ENCODE measurements around the gene AIM2.
"Not testable (repeated sequence)": the region's sequence is repeated elsewhere in the genome, so short reads cannot be mapped to it uniquely, and the experiment has no call there.

Gene AIM2, protein sequence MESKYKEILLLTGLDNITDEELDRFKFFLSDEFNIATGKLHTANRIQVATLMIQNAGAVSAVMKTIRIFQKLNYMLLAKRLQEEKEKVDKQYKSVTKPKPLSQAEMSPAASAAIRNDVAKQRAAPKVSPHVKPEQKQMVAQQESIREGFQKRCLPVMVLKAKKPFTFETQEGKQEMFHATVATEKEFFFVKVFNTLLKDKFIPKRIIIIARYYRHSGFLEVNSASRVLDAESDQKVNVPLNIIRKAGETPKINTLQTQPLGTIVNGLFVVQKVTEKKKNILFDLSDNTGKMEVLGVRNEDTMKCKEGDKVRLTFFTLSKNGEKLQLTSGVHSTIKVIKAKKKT

DNA sequence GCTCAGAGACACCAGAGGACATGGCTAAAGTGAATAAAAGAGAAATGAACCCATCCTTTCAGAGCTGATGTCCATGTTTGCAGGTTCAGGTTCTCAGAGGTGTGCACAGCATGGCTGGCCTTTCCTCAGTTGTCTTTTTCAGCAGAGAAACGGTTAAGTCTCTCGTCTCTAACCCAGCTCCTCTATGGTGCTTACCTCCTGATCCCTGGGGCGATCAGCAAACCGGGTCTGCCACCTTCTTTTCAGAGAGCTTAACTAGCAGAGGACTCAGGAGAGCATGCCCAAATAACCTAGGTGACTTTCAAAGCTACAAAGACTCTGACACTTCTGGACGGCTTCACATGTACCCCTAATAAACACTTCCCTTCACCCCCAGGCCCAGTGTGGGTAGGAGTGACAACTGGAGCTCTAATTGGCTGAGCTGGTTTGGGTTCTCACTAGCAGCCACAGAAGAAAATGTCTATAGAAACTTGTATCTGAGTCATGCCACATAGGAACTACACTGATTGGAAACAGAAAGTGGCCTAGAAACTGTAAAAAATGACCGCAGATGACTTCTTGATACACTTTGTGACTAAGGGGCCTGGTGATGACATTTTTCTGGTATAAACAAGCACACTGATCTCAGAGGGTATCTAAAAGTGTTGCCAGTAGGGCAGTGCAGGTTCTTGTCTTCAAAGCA is at the start of gene AIM2:
TSS of gene AIM2 (minus strand) at position 329 of the 682 bp plus-strand sequence. CDS start 3,267 bp downstream, outside the sequence.
- TF ChIP-seq, protein P1, sequence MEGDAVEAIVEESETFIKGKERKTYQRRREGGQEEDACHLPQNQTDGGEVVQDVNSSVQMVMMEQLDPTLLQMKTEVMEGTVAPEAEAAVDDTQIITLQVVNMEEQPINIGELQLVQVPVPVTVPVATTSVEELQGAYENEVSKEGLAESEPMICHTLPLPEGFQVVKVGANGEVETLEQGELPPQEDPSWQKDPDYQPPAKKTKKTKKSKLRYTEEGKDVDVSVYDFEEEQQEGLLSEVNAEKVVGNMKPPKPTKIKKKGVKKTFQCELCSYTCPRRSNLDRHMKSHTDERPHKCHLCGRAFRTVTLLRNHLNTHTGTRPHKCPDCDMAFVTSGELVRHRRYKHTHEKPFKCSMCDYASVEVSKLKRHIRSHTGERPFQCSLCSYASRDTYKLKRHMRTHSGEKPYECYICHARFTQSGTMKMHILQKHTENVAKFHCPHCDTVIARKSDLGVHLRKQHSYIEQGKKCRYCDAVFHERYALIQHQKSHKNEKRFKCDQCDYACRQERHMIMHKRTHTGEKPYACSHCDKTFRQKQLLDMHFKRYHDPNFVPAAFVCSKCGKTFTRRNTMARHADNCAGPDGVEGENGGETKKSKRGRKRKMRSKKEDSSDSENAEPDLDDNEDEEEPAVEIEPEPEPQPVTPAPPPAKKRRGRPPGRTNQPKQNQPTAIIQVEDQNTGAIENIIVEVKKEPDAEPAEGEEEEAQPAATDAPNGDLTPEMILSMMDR (IDR thresholded peaks at IDR 0.05; ENCODE audit: low read depth, low read length, missing control alignments), result no peak
- DNase-seq (ENCODE audit: low read depth), result peak; percentile 93
- H3K4me3 ChIP-seq (ENCODE audit: low read depth, low read length), result peak within 1 kb of the TSS; percentile 90

DNA sequence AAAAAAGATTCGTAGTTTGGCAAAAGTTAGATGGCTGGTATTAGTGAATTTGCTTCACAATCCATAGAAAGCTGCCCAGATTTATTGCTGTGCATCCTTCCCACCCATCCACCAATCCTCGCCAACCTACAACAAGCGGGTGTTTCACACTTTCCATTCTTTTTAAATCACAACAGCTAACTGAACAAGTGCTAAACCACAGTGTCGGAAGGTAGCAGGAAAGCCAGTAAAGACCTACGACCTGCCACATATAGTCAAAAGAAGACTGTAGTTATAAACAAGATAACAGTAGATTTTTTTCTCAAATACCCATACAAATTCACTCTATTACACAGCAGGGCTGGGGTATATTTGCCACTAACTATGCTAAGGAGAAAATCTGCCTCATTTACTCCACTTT is 47.0 kb upstream of the AIM2 start:
- DNase-seq (ENCODE audit: low read depth), result no peak
- TF ChIP-seq, protein P1 (IDR thresholded peaks at IDR 0.05; ENCODE audit: low read depth, low read length, missing control alignments), result no peak

DNA sequence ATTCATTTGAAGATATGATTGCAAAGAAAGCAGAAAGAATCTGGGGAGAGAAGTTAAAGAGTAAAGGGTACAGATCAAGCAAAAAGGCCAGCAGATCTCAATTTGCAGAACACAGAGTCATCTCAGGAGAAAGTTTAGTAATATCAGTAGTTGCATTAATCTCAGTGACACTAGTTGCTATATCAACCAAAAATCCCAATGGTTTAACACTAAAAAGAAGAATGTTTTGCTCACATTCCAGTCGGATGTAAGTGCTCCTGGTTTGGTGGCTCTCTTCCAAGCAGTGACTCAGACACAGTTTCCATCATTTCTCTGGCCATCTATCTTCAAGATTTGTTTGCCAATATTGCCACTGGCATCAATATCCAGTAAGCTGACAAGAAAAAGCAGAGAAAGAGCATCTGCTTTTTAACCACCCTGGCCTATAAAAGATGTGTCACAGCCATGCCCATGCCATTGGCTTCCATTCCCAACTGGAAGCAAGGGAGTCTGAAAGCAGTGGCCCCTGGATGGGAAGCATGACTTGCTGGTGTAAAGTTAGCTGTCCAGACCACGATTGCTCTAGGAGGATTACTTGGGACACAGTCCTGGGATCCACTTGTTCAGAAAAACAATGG is 45.5 kb upstream of the AIM2 start:
- no peak overlapping the region for H3K4me3 ChIP-seq (ENCODE audit: low read depth, low read length)
- TF ChIP-seq, protein P1 (IDR thresholded peaks at IDR 0.05; ENCODE audit: low read depth, low read length, missing control alignments), result no peak
- DNase-seq (ENCODE audit: low read depth), result no peak

More for the DNA sequence above, 47.0 kb upstream of the AIM2 start:
- no peak overlapping the region for H3K4me3 ChIP-seq (ENCODE audit: low read depth, low read length)

DNA sequence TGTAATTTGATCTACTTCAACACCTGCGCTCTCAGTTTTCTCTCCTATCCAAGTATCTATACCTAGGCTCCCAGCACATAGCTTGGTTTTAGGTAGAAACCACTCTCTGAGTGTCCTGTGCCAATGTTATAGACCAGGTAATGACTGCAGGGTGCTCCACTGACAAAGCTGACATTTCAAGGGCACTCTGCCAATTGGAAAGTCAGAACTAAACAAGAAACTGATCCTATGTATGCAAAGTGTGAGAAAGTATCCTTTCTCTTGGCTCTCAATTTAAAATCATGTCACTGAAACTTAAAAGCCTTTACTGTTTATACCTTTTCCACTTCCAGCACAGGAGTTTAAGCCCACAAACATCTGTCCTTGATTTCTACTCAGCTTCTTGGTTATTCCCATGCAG is 45.0 kb upstream of the AIM2 start:
- no peak overlapping the region for H3K4me3 ChIP-seq (ENCODE audit: low read depth, low read length)
- no peak for DNase-seq (ENCODE audit: low read depth)
- TF ChIP-seq, protein P1 (IDR thresholded peaks at IDR 0.05; ENCODE audit: low read depth, low read length, missing control alignments), result no peak

DNA sequence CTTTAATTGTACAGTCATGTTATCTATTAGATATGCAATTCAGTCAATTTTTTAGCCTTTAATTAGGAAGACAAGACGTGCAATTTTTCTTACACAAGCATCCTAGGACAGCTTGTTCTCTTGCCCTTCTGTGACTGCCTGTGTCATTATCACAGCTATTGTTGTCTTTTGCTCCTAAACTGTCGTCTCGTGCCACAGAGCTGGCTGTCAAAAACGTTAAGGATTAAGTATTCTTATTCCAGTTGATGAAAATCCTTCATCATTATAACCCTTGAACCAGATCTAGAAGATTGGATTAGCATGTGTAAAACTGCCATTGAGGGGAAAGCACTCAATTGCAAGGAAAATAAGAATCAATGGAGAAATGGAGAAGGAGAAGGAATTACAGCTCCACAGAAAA is 43.8 kb upstream of the AIM2 start:
- TF ChIP-seq, protein P1 (IDR thresholded peaks at IDR 0.05; ENCODE audit: low read depth, low read length, missing control alignments), result no peak

DNA sequence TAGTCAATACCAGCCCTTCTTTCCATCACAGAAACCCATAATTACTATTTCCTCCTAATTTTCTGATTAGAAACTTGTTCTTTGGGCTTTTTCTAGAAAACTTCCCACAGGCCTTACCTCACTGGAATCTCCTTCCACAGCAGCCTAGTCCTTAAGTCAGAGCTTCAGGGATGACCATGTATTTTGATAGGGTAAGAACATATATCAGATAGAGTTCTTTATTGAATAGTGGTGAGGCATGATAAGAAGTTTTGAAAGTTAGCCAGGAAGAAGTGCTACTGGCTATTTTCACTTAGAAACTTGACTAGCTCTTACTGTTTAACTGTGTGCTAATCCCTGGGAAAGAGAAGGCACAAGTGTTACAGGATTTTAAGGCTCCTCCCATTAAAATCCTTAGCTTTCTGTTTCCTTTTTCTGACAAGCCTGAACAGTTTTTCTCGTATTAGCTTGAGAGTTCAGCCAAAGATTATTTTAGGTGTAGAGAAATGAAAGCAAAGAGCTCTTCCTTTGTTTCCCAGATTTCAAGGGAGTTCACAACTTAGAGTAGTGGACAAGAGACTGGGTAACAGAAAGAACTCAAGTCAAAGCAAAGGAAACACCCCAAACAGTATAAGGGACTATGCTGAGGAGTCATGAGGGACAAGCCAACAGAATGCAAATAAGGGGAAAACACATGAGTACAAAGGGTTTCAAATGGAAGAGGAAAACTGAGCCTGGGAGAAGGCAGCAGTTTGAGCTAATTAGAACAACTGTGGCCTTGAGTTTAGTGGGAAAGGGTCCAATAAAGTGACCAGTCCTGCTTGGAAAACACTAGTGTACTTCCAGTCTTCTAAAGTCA is 37.2 kb upstream of the AIM2 start:
- DNase-seq (ENCODE audit: low read depth), result no peak
- no peak overlapping the region for H3K4me3 ChIP-seq (ENCODE audit: low read depth, low read length)

More for the DNA sequence above, 43.8 kb upstream of the AIM2 start:
- no peak overlapping the region for H3K4me3 ChIP-seq (ENCODE audit: low read depth, low read length)
- no peak for DNase-seq (ENCODE audit: low read depth)

DNA sequence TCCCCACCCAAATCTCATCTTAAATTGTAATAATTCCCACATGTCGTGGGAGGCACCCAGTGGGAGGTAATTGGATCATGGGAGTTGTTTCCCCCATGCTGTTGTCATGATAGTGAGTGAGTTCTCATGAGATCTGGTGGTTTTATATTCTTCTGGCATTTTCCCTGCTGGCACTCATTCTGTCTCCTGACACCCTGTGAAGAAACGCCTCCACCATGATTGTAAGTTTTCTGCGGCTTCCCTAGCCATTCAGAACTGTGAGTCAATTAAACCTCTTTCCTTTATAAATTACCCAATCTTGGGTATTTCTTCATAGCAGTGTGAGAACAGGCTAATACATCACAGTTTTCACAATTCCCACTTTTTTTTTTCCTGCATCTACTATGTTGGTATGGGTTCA is 26.5 kb upstream of the AIM2 start:
- not testable (repeated sequence) for DNase-seq (ENCODE audit: low read depth); H3K4me3 ChIP-seq (ENCODE audit: low read depth, low read length)

More for the DNA sequence above, 37.2 kb upstream of the AIM2 start:
- TF ChIP-seq, protein P1 (IDR thresholded peaks at IDR 0.05; ENCODE audit: low read depth, low read length, missing control alignments), result no peak

Data from GM12864 (cell line).